Prostate gland (tissue), 2 donors: Measurements from ENCODE around the gene NODAL.

Source experiments
- POLR2A ChIP-seq: fragments of 450-650 bp; IDR thresholded peaks from one replicate; pipeline ENCODE4 v1.6.1; 2016; ENCODE audit warnings: antibody characterized with exemption, mild to moderate bottlenecking
- TF ChIP-seq, protein P1 (sequence below), 4 experiments: fragments of 200-600 bp in 2 of 4; fragments of 450-650 bp in 2 of 4; sonication (generic) in 2 of 4; IDR thresholded peaks; 1 replicate in 3 of 4; 2 replicates in 1 of 4; pipeline ENCODE4 v1.5.1; 2016 to 2019; ENCODE audit warnings: antibody characterized with exemption in 4 of 4, mild to moderate bottlenecking in 2 of 4, moderate library complexity in 2 of 4

GRCh38 chr10:70482982-70483760, 41.7 kb upstream of the NODAL start:
- TF ChIP-seq, protein P1, sequence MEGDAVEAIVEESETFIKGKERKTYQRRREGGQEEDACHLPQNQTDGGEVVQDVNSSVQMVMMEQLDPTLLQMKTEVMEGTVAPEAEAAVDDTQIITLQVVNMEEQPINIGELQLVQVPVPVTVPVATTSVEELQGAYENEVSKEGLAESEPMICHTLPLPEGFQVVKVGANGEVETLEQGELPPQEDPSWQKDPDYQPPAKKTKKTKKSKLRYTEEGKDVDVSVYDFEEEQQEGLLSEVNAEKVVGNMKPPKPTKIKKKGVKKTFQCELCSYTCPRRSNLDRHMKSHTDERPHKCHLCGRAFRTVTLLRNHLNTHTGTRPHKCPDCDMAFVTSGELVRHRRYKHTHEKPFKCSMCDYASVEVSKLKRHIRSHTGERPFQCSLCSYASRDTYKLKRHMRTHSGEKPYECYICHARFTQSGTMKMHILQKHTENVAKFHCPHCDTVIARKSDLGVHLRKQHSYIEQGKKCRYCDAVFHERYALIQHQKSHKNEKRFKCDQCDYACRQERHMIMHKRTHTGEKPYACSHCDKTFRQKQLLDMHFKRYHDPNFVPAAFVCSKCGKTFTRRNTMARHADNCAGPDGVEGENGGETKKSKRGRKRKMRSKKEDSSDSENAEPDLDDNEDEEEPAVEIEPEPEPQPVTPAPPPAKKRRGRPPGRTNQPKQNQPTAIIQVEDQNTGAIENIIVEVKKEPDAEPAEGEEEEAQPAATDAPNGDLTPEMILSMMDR (IDR thresholded peaks at IDR 0.05), result no peak
- TF ChIP-seq POLR2A, result no peak
